ENCODE results near the gene ZCCHC24. TPM values are rescaled to one million over a fixed set of nuclear protein-coding genes. Genes with fewer than 3 reads are reported as not detected.
A peak's percentile ranks its signal among the peaks of the same experiment; 100 is the strongest.

The ZCCHC24 gene
- total RNA-seq, 1 donor from 2014 or later: 1.3 TPM

DNA sequence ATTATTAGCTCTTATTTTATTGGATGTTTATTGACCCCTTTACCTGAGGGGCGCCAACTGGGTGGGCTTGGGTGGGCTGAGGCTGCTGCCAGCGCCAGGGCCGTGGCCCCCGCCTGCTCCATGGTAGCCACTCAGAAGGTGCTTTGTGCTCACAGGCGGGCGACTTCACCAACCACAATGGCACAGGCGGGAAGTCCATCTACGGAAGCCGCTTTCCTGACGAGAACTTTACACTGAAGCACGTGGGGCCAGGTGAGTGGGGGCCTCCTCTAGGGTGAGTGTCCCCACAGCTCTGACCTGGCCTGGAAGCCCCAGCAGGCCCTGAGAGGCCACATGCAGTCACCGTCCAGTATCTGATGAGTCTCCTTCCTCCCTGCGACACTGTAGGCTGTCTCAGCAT is 94.1 kb downstream of the ZCCHC24 start:
- intact Hi-C loops (cut with micrococcal nuclease): no loop called here
- Mint-ChIP-seq H3K27ac (no peak overlapping the region), H3K36me3 (ENCODE audit: low read depth) (peaks cover 77% of the 10 kb centered on the region), H3K4me1 (peaks cover 55% of the 10 kb centered on the region), H3K9me3 (no peaks in the 10 kb centered on the region), H3K27me3 (no peaks in the 10 kb centered on the region), H3K4me3 (no peak overlapping the region)
- TF ChIP-seq, protein P1, sequence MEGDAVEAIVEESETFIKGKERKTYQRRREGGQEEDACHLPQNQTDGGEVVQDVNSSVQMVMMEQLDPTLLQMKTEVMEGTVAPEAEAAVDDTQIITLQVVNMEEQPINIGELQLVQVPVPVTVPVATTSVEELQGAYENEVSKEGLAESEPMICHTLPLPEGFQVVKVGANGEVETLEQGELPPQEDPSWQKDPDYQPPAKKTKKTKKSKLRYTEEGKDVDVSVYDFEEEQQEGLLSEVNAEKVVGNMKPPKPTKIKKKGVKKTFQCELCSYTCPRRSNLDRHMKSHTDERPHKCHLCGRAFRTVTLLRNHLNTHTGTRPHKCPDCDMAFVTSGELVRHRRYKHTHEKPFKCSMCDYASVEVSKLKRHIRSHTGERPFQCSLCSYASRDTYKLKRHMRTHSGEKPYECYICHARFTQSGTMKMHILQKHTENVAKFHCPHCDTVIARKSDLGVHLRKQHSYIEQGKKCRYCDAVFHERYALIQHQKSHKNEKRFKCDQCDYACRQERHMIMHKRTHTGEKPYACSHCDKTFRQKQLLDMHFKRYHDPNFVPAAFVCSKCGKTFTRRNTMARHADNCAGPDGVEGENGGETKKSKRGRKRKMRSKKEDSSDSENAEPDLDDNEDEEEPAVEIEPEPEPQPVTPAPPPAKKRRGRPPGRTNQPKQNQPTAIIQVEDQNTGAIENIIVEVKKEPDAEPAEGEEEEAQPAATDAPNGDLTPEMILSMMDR (IDR thresholded peaks at IDR 0.05): no peak
- ATAC-seq (ENCODE audit: low read depth): no peak
- DNase-seq: no peak
- POLR2A ChIA-PET: interaction anchor here (0.7 kb wide), 2 partner anchors 62 to 93 kb away, joined by 3 read pairs; no protein-coding TSS in a partner anchor
- CTCF ChIA-PET: no interaction called here

- Mint-ChIP-seq H3K27me3 (no peaks in the 10 kb centered on the region), H3K27ac (peak overlapping the region; percentile 90), H3K4me3 (no peak overlapping the region), H3K4me1 (peaks cover 47% of the 10 kb centered on the region), H3K9me3 (no peaks in the 10 kb centered on the region), H3K36me3 (ENCODE audit: low read depth) (peaks cover 69% of the 10 kb centered on the region)
- TF ChIP-seq, protein P1 (IDR thresholded peaks at IDR 0.05): no peak
- ChIA-PET CTCF (no interaction called here), POLR2A (interaction anchor here (0.7 kb wide), 2 partner anchors 61 to 94 kb away, joined by 3 read pairs; no protein-coding TSS in a partner anchor)
- DNase-seq (no peak), ATAC-seq (ENCODE audit: low read depth) (no peak)
- intact Hi-C loops (cut with micrococcal nuclease): no loop called here
Measured at GRCh38 chr10:79350407-79351154, 94.8 kb downstream of the ZCCHC24 start.

DNA sequence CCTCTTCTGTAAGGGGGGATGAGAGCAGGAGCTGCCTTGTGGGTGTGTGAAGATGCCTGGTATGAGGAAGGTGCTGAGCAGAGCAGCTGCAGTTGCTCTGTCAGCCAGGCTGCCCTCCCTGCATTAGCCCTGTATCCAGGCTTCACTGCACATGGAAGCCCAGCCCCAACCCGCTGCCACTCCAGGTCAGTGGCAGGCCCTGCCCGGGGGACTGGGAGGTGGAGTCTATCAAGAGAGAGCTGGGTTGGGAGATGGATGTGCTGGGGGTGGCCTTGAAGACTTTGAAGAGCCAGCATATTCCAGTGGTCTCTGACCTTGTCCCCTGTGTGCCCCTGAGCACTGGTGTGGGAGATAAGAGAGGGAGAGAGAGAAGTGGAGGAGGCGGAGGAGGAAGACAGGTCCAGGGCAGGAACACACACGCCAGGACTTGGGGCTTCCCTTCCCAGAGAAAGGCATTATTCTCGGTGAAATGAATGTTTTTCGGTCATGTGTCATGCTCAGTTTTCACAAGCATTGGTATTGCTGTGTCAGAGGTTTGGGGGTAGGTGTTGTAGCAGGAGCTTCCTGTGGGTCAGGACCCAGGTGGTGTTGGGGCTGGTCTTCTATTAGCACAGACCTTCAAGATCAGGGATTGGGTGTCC is 95.5 kb downstream of the ZCCHC24 start:
- H3K4me1 Mint-ChIP-seq: peaks cover 42% of the 10 kb centered on the region
- peak overlapping the region; percentile 90 for H3K27ac Mint-ChIP-seq
- intact Hi-C loops (cut with micrococcal nuclease): loop anchor here (5.0 to 10.0 kb wide), 5 partner anchors 283 to 1475 kb away; partner anchors contain the start of genes ANXA11, POLR3A and ZMIZ1
- H3K27me3 Mint-ChIP-seq: no peaks in the 10 kb centered on the region
- TF ChIP-seq, protein P1 (IDR thresholded peaks at IDR 0.05): no peak
- H3K4me3 Mint-ChIP-seq: no peak overlapping the region
- ChIA-PET CTCF (no interaction called here), POLR2A (no interaction called here)
- ATAC-seq (ENCODE audit: low read depth) (no peak), DNase-seq (no peak)
- H3K9me3 Mint-ChIP-seq: no peaks in the 10 kb centered on the region
- H3K36me3 Mint-ChIP-seq (ENCODE audit: low read depth): peaks cover 62% of the 10 kb centered on the region

DNA sequence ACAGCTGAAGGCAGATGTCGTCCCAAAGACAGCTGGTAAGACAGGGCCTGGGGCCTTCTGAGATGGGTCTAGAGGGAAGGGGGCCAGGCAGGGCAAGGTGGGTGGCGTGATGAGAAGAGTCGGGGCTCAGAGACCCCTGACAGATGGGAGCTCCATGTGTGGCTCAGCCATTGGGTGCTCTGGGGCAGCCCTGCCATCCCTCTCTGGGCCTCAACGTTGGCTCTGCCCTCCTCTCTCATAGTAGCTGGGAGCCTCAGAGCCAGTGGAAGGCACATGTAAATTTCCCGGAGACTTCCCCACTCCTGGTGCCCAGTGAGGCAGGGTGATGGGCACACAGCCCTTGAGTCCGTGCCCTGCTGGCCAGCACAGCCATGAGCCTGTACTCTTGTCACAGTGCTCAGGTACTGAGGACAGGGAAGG is 96.3 kb downstream of the ZCCHC24 start:
- ChIA-PET POLR2A (interaction anchor here (1.4 to 4.8 kb wide), 6 partner anchors 14 to 107 kb away, joined by 6 to 37 read pairs (median 21); no protein-coding TSS in a partner anchor), CTCF (interaction anchor here (1.0 kb wide), 1 partner anchor 25 kb away, joined by 3 read pairs; no protein-coding TSS in a partner anchor)
- Mint-ChIP-seq H3K4me1 (peaks cover 34% of the 10 kb centered on the region), H3K36me3 (ENCODE audit: low read depth) (peaks cover 54% of the 10 kb centered on the region), H3K9me3 (no peaks in the 10 kb centered on the region), H3K4me3 (peak overlapping the region; percentile 84), H3K27me3 (no peaks in the 10 kb centered on the region), H3K27ac (peak overlapping the region; percentile 90)
- TF ChIP-seq, protein P1 (IDR thresholded peaks at IDR 0.05): no peak
- intact Hi-C loops (cut with micrococcal nuclease): loop anchor here (5.0 to 10.0 kb wide), 5 partner anchors 282 to 1474 kb away; partner anchors contain the start of genes ANXA11, POLR3A and ZMIZ1
- DNase-seq: no peak
- no peak for ATAC-seq (ENCODE audit: low read depth)

GRCh38 chr10:79348640-79348988 is 96.8 kb downstream of the ZCCHC24 start:
- H3K36me3 Mint-ChIP-seq (ENCODE audit: low read depth): peaks cover 50% of the 10 kb centered on the region
- DNase-seq: no peak
- intact Hi-C loops (cut with micrococcal nuclease): loop anchor here (1.0 to 10.0 kb wide), 6 partner anchors 281 to 1474 kb away; partner anchors contain the start of genes ANXA11, POLR3A and ZMIZ1
- CTCF ChIA-PET: interaction anchor here (1.0 kb wide), 2 partner anchors 26 to 153 kb away, joined by 3 read pairs; no protein-coding TSS in a partner anchor
- TF ChIP-seq, protein P1 (IDR thresholded peaks at IDR 0.05): no peak
- POLR2A ChIA-PET: interaction anchor here (1.1 to 4.8 kb wide), 12 partner anchors 10 to 151 kb away, joined by 3 to 37 read pairs (median 7); partner anchors contain the start of gene ZCCHC24
- no peak for ATAC-seq (ENCODE audit: low read depth)
- peaks cover 29% of the 10 kb centered on the region for H3K4me1 Mint-ChIP-seq
- H3K9me3 Mint-ChIP-seq: no peaks in the 10 kb centered on the region
- no peaks in the 10 kb centered on the region for H3K27me3 Mint-ChIP-seq
- H3K4me3 Mint-ChIP-seq: peak overlapping the region; percentile 84
- peak overlapping the region; percentile 90 for H3K27ac Mint-ChIP-seq
